Endodermal cell (in vitro differentiated cells): ENCODE results near the gene SMOC2. TPM values are rescaled to one million over a fixed set of nuclear protein-coding genes. Genes with fewer than 3 reads are reported as not detected.

ENCODE experiments used
- DNase-seq: peaks from one replicate; pipeline ENCODE4 v3.0.0-alpha.2; 2017
- H3K27ac ChIP-seq: 2 replicates; pipeline ENCODE4 v1.5.1; 2013; ENCODE audit warnings: mild to moderate bottlenecking, low read depth, low read length, moderate library complexity
- H3K27me3 ChIP-seq: 2 replicates; pipeline ENCODE4 v1.6.1; 2013; ENCODE audit warnings: mild to moderate bottlenecking, low read length, moderate library complexity; ENCODE audit not compliant: insufficient read depth, control insufficient read depth, poor library complexity, severe bottlenecking
- H3K36me3 ChIP-seq: 2 replicates; pipeline ENCODE4 v1.7.0; 2013; ENCODE audit warnings: mild to moderate bottlenecking, low read length, moderate library complexity; ENCODE audit not compliant: control insufficient read depth, insufficient read depth
- H3K4me1 ChIP-seq: one replicate; pipeline ENCODE4 v1.7.0; 2013; ENCODE audit warnings: low read length; ENCODE audit not compliant: control insufficient read depth, insufficient read depth
- H3K4me3 ChIP-seq: 2 replicates; pipeline ENCODE4 v1.5.1; 2013; ENCODE audit warnings: mild to moderate bottlenecking, low read length, moderate library complexity
- H3K9ac ChIP-seq: 2 replicates; pipeline ENCODE4 v1.6.1; 2013; ENCODE audit warnings: mild to moderate bottlenecking, low read length, moderate library complexity; ENCODE audit not compliant: poor library complexity, severe bottlenecking; ENCODE audit errors: extremely low read depth
- H3K9me3 ChIP-seq: 2 replicates; pipeline ENCODE4 v1.6.1; 2013; ENCODE audit warnings: mild to moderate bottlenecking, low read length, moderate library complexity; ENCODE audit not compliant: control insufficient read depth
- H3K27ac Mint-ChIP-seq: 2 replicates; pipeline ENCODE4 v1.8.0; 2020; ENCODE audit warnings: mixed read lengths
- H3K27me3 Mint-ChIP-seq: 2 replicates; pipeline ENCODE4 v1.8.0; 2021; ENCODE audit warnings: mild to moderate bottlenecking, mixed read lengths; ENCODE audit not compliant: insufficient read depth
- H3K36me3 Mint-ChIP-seq: 2 replicates; pipeline ENCODE4 v1.8.0; 2020; ENCODE audit warnings: low read depth, mixed read lengths
- H3K4me1 Mint-ChIP-seq: 2 replicates; pipeline ENCODE4 v1.8.0; 2020; ENCODE audit warnings: mixed read lengths
- H3K4me3 Mint-ChIP-seq: 2 replicates; pipeline ENCODE4 v1.8.0; 2020; ENCODE audit warnings: mild to moderate bottlenecking, moderate library complexity, mixed read lengths
- H3K9me3 Mint-ChIP-seq: 2 replicates; pipeline ENCODE4 v1.8.0; 2020; ENCODE audit warnings: mild to moderate bottlenecking, mixed read lengths
- WGBS, 2 experiments: methylation state at CpG; one replicate each; pipeline versions ENCODE4 v1.1.5 to v1.1.7; 2013; ENCODE audit warnings: missing lambda C conversion rate in 2 of 2, mixed read lengths in 1 of 2; ENCODE audit not compliant: insufficient coverage in 1 of 2, insufficient read length in 1 of 2; 5-methylcytosine and 5-hydroxymethylcytosine counted together
- total RNA-seq, 2 donors: library from RNA; stranded (reverse); fragmentation: NEBNext Ultra II Directional in 1 of 2; extraction: Animal tissue kit (Norgen Biotek cat#: 25700) in 1 of 2; gene quantifications; 2 replicates in 1 of 2; 3 replicates in 1 of 2; pipeline ENCODE4 v1.2.1, GENCODE V29; 2021
- TF ChIP-seq, protein P1 (sequence below): fragments of 200-600 bp; sonication (generic); conservative IDR thresholded peaks from 2 replicates; pipeline ENCODE4 v1.5.0; 2021; ENCODE audit warnings: antibody characterized with exemption, mild to moderate bottlenecking

SMOC2 gene
- total RNA-seq, 2 donors from 2014 or later, result 0.20 TPM; not detected in 1

DNA sequence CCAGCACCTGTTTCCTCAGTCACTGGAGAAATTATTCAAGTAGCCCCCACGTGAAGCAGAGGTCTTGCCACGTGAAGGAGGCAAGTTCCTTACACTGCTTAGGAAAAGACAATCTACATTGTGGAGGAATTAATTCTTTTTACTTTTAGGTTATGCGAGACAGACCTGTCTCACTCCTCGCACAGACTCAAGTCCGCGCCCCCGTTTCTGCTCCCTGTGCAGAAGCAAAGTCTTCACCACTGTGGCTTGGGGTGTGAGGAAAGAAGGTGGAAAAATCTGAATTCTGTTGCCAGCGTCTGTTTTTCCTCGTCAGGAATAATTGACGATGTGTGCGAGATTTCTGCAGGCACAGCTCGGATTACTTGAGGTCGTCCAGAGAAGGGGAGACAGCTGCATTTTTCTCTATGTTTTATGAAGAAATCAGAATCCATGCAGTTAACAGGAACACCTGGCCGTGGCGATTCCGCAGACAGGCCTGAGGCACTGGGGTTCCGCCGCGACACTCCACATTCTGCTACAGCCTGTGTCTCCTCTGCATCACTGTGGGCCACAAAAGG, 185.1 kb downstream of the SMOC2 start:
- Mint-ChIP-seq H3K9me3 (peaks cover 29% of the 10 kb centered on the region), H3K36me3 (no peaks in the 10 kb centered on the region), H3K27ac (no peak overlapping the region), H3K4me1 (no peaks in the 10 kb centered on the region), H3K27me3 (no peaks in the 10 kb centered on the region), H3K4me3 (no peak overlapping the region)
- Histone ChIP-seq H3K4me3 (no peak overlapping the region), H3K9ac (no peak overlapping the region), H3K4me1 (no peaks in the 10 kb centered on the region), H3K27me3 (no peaks in the 10 kb centered on the region), H3K27ac (peak overlapping the region; percentile 38), H3K9me3 (peaks cover 5% of the 10 kb centered on the region), H3K36me3 (no peaks in the 10 kb centered on the region)
- TF ChIP-seq, protein P1, sequence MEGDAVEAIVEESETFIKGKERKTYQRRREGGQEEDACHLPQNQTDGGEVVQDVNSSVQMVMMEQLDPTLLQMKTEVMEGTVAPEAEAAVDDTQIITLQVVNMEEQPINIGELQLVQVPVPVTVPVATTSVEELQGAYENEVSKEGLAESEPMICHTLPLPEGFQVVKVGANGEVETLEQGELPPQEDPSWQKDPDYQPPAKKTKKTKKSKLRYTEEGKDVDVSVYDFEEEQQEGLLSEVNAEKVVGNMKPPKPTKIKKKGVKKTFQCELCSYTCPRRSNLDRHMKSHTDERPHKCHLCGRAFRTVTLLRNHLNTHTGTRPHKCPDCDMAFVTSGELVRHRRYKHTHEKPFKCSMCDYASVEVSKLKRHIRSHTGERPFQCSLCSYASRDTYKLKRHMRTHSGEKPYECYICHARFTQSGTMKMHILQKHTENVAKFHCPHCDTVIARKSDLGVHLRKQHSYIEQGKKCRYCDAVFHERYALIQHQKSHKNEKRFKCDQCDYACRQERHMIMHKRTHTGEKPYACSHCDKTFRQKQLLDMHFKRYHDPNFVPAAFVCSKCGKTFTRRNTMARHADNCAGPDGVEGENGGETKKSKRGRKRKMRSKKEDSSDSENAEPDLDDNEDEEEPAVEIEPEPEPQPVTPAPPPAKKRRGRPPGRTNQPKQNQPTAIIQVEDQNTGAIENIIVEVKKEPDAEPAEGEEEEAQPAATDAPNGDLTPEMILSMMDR, result no peak
- no peak for DNase-seq
- 88 to 89% methylated on average over 18 to 19 of the region's 19 CpGs for WGBS, 2 experiments

DNA sequence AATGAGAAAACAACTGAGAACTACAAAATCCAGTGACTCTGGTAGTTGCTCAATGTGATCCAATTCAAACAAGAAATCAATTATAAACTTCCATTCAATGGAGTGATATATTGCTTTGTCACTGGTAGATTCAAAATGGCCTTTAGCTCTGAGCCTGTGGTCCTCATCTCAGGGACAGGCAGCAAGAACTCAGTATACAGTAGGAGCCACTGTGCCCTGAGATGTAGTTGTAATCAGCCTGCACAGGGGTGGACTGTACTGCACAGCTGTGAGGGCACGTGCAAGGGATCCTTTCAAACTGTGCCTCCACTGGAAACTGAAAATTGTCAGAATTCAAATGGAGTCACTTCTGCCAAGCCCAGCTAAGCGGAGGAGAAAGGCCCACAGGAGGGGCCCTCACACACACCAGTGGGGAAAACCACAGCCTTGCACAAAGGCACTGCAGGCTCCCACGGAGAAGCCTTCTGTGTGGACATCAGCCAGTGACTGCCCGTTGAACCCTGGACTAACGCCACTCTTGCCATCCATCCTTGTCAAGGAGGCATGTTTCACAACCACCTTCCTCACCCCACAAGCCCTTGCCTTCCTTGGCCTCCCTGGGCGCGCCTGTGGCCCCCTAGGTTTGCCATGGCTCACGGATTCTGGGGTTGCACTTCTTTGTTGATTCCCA, 186.7 kb downstream of the SMOC2 start:
- 87 to 91% methylated on average over 4 to 8 of the region's 8 CpGs for WGBS, 2 experiments
- Histone ChIP-seq H3K27ac (no peak overlapping the region), H3K4me3 (no peak overlapping the region), H3K9ac (no peak overlapping the region), H3K9me3 (no peaks in the 10 kb centered on the region), H3K4me1 (no peaks in the 10 kb centered on the region), H3K27me3 (no peaks in the 10 kb centered on the region), H3K36me3 (no peaks in the 10 kb centered on the region)
- TF ChIP-seq, protein P1, result no peak
- Mint-ChIP-seq H3K9me3 (peaks cover 30% of the 10 kb centered on the region), H3K27me3 (no peaks in the 10 kb centered on the region), H3K4me1 (no peaks in the 10 kb centered on the region), H3K4me3 (no peak overlapping the region), H3K36me3 (no peaks in the 10 kb centered on the region), H3K27ac (no peak overlapping the region)
- DNase-seq, result no peak

DNA sequence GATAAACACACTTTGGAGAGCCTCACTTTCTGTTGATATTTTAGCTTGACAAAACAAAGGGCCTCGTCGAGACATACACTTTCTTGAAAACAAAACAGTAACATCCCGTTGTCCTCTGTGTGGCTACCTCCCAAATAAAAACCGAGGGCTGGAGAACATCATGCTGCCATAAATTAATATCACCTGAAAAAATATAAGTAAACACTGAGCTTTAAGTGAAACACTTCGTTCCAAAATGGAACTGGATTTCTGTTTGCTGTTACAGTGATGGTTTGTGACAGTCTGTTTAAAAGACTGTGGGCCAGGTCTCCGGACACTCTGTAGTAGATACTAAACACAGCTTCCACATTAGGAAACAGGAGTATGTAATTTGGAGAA, 187.2 kb downstream of the SMOC2 start:
- Mint-ChIP-seq H3K4me1 (no peaks in the 10 kb centered on the region), H3K27ac (no peak overlapping the region), H3K9me3 (peaks cover 34% of the 10 kb centered on the region), H3K4me3 (no peak overlapping the region), H3K36me3 (no peaks in the 10 kb centered on the region), H3K27me3 (no peaks in the 10 kb centered on the region)
- WGBS, 2 experiments, result 89 to 94% methylated on average over 5 to 6 of the region's 6 CpGs
- no peak overlapping the region for H3K9ac ChIP-seq
- no peaks in the 10 kb centered on the region for H3K27me3 ChIP-seq
- H3K4me1 ChIP-seq, result no peaks in the 10 kb centered on the region
- H3K27ac ChIP-seq, result no peak overlapping the region
- H3K9me3 ChIP-seq, result no peaks in the 10 kb centered on the region
- TF ChIP-seq, protein P1, result no peak
- H3K36me3 ChIP-seq, result no peaks in the 10 kb centered on the region
- no peak overlapping the region for H3K4me3 ChIP-seq
- DNase-seq, result no peak
